GM18508 (cell line): Measurements from ENCODE around the gene CREBBP.

Experiments
- ATAC-seq: cut with Tn5 transposase; IDR thresholded peaks from one replicate; pipeline ENCODE4 v1.9.1; 2021; ENCODE audit warnings: moderate number of reproducible peaks; ENCODE audit not compliant: insufficient read depth, unreplicated experiment

The CREBBP gene

DNA sequence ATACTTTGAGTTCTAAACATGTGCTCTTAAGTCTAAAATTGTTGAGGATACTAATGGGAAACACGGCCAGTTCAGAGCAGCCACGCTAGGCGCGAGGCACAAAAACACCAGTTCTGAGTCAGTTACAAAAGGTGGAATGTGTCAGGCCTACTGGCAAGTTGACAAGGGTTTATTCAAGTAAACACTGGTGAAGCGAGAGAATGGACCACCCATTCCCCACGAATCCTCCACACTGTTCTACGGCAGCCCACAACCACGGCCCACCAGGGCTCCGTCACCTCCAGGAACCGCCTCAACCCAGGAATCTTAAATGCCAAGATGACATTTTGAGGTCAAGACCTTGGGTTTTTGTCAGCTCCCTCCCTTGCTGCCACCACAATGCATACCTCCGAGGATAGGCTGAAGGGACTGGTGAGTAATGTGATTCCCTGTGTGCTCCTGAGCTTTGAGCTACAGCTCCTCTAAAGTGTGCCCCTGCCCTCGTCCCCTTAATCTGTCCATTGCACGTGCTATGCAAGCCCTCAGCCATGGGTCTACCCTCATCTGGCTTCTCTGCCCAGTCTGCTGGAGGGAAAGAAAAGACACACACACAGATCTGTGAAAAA lies 134.7 kb downstream of the CREBBP start:
- no peak for ATAC-seq

DNA sequence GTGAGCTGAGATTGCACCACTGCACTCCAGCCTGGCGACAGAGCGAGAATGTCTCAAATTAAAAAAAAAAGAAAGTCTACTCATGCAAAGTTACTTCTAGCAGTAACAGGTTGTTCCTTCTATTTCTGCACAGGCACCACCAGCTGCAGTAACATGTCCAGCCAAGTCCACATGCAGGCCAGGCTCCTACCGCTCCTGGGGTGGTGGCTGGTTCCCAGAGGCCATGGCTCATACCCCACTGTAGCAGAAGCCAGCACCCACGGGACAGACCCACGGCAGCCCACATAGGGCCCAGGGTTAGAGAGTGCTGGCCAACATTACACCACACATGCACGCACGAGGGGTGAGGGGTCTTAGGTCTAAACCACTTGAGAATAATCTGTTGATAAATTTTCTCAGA lies 136.5 kb downstream of the CREBBP start:
- ATAC-seq = no peak

DNA sequence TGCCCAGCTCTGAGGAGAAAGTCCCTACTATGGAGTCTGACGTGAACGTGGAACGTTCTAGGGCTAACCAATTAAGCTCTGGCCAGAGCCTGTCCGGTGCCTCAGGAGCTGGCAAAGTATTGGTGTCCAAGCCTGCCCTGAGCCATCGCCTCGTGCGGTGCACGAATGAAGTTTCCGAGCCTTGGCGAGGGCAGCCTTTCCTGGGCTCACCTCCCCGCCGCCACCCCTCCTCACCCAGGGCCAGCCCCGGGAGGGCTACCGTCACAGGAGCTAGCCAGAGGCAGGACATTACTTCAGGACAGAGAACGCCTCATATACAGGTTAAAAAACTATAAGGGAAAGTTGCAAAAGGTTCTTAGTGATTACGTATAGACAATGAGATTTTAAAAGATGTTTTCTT lies 139.6 kb downstream of the CREBBP start:
- ATAC-seq = no peak

DNA sequence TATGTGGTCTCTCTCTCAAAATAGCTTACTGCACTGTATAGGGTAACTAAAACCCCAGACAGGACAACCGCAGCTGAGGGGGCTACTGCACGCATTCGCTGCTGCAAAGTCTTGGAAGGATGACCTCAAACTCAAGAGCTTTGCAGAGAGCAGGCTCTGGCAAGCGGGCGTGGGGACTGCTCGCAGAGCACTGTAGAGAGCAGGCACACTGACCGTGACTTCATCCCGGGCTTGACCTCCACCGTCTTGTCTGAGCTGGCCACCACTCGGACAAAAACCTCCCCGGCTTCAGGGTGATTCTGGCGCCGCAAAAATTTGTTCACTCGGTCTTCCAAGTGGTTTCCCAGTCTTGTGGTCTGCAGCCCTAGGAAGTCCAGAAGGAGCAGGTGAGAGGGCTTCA lies 140.3 kb downstream of the CREBBP start:
- ATAC-seq = no peak

DNA sequence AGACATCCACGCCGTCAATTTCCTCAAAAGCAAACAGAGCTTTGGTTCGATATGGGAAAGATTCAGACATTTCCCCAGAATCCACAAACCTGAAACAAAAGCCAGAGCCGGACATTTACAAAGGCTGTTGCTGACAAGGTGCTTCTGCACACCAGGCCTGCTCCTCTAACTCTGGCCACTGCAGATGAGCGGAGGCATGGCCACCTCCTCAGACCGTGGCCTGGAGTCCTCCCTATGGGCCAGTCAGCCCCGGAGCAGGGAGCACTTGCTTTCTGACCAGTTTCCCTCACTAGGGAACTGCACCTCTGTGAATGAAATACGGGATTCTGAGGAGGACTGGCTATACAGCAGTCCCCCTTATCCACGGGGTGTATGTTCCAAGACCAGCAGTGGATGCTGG lies 140.9 kb downstream of the CREBBP start:
- no peak for ATAC-seq

DNA sequence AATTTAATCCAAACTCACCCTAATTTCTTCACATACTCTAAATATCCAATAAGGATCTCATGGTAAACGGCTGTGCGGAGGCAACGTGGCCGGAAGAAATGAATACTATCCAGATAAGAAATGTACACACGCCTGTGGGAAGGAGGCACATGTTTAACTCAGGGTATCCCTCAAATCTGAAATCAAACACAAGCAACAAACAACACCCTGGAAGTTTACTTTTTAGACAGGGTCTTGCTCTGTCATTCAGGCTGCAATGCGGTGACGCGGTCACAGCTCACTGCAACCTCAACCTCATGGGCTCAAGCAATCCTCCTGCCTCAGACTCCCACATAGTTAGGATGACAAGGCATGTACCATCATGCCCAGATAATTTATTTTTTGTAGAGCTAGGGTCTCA lies 142.0 kb downstream of the CREBBP start:
- ATAC-seq = no peak

DNA sequence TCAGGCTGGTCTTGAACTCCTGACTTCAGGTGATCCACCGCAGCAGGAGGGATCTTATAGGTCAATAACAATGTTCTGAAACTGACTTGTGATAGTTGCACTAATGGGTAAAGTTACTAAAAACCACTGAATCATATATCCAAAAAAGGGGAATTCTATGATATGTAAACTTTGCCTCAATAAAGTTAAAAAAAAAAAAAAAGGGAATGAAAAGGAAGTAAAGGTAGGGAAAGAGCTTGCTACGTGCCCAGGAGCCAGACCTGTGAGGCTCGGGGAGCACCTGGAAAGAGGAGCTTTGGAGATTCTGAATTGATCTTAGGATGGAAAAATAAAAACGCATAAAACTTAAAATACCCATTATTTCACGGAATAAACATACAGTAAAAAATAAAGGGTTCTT lies 142.4 kb downstream of the CREBBP start:
- ATAC-seq = no peak

DNA sequence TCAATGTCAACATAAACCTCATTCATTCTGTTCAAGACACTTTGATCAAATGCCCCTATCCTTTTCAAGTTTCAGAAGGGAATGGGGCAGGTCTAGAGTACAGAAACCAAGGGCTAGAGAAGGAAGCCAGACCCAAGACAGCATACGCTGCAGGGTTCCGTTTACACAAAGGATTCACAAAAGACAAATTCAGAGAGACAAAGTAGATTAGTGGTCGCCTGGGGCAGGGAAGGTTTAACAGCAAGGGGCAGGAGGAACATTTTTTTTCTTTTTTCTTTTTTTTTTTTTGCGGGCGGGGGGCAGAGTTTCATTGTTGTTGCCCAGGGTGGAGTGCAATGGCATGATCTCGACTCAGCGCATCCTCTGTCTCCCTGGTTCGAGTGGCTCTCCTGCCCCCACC lies 143.3 kb downstream of the CREBBP start:
- no peak for ATAC-seq

DNA sequence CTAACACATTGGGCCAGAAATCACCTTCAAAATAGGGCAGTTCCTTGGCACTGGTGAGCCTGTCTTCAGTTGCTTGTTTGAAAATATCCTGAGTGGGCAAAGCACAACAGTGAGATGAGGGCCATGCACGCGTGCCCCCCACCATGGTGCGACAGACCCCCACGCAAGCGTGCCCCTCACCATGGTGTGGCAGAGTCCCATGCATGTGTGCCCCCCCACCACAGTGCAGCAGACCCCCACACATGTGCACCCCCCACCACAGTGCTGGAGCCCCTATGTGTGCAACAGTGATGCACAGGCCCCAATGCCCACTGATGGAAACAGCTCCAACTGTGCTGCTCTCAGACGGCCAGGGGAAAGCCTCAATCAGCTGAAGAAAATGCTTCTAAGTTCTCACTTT lies 144.4 kb downstream of the CREBBP start:
- no peak for ATAC-seq

DNA sequence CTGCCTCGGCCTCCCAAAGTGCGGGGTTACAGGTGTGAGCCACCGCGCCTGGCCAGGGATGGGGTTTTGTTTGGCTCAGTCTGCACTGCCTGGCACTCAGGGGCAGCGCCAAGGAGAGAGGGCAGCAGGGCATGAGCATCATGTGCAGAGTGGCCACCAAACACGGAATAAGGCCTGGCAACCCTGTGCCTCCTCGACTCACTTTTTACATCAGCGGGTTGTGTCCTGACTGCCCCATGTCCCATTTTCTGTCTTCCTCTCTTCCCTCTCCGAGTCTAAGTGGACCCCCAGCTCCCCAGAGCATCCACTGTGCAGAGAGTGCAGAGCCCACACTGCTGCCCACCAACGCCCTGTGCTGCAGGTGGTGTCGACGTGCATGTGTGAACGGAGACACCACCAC lies 145.0 kb downstream of the CREBBP start:
- ATAC-seq = no peak

DNA sequence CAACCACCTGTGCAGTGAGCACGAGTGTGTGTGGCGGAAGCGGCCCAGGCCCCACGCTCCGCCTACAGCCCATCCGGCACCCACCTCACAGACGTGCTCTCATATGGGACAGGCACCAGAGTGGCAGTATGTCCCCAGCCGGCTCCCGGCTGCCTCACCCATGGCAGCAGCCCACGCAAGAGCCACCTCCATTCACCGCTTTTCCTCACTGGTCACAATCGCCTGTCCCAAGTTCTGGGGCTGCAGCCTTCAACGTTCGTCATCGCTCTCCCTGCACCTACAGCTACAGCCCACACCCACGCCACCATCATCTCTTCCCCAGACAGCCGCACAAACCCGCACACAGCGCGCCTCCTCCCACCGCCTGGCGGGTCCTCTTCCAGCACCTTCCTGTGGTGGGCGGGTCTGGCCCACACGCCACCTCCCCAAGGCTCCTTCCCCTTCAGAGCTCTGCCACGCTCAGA lies 145.7 kb downstream of the CREBBP start:
- ATAC-seq = no peak

DNA sequence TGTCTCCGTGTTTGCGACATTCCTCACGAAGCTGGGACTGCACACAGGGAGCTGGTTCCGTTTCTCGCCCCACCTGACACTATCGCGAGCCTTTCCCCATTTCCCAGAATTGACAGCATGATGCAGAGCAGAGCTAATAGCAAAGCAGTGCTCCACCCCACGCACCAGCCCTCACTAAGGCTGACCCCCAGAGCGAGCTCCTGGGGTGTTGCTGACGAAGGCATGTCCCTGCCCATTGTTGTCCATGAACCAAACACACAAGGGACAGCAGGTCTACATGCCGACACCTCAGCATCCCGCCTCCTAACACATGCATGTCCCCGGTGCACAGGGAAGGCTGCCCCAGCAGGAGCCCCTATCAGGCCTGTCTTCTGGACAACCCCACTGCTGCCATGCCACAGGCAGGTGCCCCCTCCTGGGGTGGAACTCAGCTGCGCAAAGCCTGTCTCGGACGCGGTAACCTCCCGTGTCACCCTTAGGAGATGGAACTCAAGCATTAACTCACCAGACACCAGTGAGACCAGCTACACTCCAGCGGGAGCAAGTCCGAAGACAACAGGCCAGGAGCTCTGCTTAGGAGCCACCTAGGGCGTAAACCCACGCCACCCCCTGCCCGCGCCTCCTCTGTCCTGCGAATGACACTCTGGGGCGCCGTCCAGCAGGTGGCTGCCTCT lies 146.3 kb downstream of the CREBBP start:
- no peak for ATAC-seq

DNA sequence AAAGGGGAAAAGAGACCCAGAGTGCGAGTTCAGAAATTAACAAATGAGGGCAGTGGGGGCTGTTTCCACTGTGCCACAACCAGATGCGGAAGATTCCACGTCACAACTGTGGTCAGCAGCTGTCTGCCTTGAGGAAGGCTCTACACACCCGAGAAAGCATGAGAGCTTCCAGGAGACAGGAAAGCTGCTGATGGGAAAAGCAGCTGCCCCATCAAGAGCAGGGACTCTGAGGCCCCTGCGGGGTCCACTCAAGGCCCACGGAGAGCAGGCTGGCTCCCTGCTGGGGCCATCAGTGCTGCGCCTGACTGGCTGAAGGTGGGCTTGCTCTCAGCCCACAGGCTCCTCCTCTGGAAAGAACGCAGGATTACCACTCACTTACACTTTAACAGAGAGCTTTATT lies 148.3 kb downstream of the CREBBP start:
- ATAC-seq = no peak

DNA sequence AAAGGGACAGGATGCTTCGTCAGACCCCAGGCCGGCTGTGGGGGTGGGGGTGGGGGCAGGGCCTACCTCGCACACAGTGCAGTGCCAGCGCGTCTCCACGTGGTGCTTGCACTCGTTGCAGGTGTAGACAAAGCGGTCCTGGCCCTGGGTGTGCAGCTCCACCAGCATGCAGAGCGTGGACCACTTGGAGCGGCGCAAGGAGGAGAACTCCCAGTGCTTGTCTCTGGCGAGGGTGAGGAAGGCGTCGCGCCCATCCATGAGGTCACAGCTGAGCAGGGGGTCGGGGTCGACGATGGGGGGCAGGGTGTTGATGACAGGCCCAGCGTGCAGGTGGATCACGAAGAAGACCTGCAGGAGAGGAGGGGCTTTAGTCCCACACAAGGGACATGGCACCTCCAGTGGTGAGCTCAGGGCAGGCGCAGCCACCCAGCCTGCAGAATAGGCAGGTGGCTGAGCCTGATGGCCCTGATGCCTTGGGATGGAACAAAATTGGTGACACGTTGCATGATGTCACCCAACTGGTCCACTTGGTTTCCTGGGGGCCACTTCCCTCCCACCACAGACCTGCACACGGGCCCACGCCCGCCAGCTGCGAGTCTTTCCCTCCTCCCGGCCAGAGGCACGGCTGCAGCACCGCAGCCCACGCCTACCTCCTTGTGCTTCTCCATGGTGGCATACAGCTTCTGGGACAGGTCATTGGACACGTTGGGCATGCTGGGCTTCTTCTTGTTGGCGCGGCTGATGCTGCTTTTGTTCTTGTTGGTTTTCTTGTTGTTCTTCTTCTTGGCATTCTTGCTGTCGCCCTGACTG lies 149.2 kb downstream of the CREBBP start:
- ATAC-seq = no peak

DNA sequence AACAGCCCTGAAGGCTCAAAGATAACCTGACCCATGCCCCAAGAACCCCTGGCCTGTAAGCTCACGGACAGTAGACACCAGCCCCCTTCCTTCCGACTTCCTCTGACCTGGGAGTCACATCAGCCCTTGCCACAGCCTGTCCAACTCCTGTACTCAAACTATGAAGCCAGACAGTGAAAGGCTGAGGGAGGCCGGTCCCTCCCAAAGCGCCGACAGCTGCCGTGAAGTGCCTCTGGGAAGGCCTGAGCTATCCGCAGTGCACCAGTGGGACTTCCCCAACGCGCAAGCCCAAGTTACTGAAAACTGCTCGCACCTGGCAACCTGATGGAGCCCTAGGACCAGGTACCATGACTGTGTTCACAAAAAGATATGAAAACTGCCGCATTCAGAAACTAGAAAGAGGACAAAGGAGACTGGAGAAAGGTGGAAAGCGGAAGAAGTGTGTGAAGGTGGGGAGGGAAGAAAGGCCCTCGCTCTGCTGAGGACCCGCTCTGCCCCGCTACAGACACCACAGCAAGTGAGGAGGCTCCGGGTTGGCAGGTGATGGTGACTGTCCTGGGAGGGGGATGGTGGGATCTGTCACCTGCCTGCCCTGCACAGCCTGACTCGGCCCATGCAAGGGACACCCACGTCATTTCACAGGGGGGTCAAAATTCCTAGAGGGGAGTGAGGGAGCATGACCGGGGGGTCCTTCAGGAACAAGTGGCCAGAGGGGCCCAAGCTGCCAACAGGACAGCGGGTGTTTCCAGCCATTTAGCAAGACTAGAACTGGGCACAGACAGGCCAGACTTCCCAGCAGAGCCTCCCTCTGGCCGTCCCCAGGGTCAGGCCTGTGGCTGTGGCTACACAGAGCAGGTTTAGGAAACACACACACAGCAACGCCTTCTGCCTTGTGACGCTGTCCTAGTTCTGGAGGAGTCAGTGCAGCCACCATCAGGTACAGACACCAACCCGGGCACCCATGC lies 150.1 kb downstream of the CREBBP start:
- no peak for ATAC-seq

DNA sequence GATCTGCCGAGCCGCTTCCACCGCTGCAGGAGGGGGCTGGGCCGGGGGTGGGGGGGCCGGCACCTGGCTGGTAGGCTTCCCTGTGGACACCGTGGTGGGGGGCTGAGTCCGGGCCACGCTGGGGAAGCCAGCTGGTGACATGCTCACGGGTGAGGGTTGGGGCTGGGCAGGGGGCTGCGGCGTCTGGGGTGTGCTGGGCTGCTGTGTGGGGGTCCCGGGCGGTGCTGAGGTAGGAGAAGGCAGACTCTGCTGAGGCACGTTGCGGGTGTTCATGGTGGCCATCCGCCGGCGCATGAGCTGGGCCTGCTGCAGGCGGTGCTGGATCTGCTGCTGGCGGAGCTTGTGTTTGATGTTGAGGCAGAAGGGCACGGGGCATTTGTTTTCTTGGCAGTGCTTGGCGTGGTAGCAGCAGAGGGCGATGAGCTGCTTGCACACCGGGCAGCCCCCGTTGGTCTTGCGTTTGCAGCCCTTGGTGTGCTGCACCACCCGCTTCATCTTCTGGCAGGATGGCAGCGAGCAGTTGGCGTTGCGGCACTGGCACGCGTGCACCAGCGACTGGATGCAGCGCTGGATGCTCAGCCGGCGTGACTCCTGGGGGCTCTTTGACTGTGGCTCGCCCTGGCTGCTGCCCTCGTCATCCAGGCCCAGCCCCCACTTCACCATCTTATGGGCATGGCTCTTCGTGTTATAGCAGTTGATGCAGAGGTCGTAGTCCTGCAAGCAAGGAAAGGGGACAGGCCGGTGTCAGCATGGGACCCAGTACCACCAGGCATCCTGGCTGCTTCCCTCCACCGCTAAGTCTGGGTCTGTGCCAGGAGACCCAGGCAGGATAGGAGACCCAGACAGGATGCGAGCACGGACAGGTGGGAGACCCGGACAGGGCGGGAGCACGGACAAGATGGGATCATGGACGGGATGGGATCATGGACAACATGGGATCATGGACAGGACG lies 151.1 kb downstream of the CREBBP start:
- no peak for ATAC-seq

DNA sequence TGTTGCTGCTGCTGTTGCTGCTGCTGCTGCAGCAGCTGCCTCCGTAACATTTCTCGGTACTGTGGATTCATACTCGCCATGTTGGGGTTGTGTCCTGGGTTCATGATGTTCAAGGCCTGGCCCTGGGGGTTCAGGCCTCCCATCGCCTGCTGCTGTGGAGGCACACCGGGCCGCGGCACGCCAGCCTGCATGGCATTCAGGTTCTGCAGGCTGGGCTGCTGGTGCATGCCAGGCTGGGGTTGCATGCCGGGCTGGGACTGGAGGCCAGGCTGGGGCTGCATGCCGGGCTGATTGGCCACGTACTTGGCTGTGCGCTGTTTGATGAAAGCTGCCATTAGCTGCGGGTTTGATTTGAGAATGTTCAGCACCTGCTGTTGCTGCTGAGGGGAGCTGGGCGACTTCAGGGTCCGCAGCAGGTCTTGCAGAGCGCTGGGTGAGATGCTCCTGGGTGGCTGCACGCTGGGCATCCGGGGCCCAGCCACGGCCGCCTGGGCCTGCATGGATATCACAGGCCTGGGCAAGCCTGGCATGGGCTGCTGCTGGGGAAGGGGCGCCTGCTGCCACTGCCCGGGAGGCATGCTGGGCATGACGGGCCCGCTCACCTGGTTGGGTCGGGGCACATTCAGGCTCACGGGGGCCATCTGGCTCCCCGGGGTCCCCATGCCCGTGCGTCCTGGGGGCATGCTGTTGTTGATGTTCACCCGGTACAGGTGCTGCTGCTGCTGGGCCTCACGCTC lies 151.9 kb downstream of the CREBBP start:
- no peak for ATAC-seq

DNA sequence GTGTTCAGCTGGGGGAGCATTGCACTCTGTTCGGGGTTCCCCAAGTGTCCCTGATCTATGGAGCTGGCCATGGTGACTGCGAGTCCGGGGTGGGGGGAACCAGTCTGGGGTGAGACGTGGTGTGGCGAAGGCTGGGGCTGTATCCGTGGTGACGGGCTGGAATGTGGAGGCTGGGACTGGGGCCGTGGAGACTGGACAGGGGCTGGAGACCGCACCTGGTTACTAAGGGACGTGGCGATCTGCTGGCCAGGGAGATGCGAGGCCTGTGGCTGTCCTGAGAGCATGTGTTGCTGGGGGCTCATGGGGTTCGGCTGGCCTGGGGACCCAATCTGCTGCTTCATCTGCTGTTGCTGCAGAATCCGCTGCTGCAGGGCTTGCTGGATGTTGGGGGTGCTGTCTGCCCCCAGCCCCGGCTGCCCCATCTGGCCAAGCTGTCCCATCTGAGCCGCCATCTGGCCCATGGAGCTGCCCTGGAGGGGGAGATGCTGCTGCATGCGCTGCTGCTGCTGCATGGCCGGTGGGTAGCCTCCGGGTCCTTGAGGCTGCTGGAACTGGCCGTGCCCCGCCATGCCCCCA lies 152.6 kb downstream of the CREBBP start:
- no peak for ATAC-seq
